T-helper 9 cell (primary cell): ENCODE results near the gene CLASP2.
"Not testable (repeated sequence)": the region's sequence is repeated elsewhere in the genome, so short reads cannot be mapped to it uniquely, and the experiment has no call there.

ENCODE experiments used
- DNase-seq: peaks from one replicate; pipeline ENCODE4 v3.0.0-alpha.2; 2020

Gene CLASP2

GRCh38 chr3:33538678-33539339 is 179.2 kb downstream of the CLASP2 start:
- DNase-seq, result no peak

- DNase-seq, result no peak
Measured at GRCh38 chr3:33537133-33537532, 180.9 kb downstream of the CLASP2 start.

- no peak for DNase-seq
Measured at GRCh38 chr3:33526787-33527186, 191.3 kb downstream of the CLASP2 start.

GRCh38 chr3:33525232-33525631 is 192.8 kb downstream of the CLASP2 start:
- no peak for DNase-seq

- no peak for DNase-seq
Measured at GRCh38 chr3:33523093-33523667, 194.9 kb downstream of the CLASP2 start.

- DNase-seq, result no peak
Measured at GRCh38 chr3:33521736-33522135, 196.3 kb downstream of the CLASP2 start.

GRCh38 chr3:33513262-33513863 is 204.7 kb downstream of the CLASP2 start:
- no peak for DNase-seq

- DNase-seq, result no peak
Measured at GRCh38 chr3:33505027-33505426, 213.0 kb downstream of the CLASP2 start.

- DNase-seq, result no peak
Measured at GRCh38 chr3:33496449-33496848, 221.6 kb downstream of the CLASP2 start.

GRCh38 chr3:33491721-33492120 is 226.3 kb downstream of the CLASP2 start:
- DNase-seq, result no peak

GRCh38 chr3:33490641-33491241 is 227.3 kb downstream of the CLASP2 start:
- DNase-seq, result no peak

GRCh38 chr3:33488683-33489082 is 229.4 kb downstream of the CLASP2 start:
- no peak for DNase-seq

GRCh38 chr3:33488246-33488645 is 229.8 kb downstream of the CLASP2 start:
- DNase-seq, result no peak

- DNase-seq, result no peak
Measured at GRCh38 chr3:33482111-33482521, 235.9 kb downstream of the CLASP2 start.

- no peak for DNase-seq
Measured at GRCh38 chr3:33474896-33475295, 243.2 kb downstream of the CLASP2 start.

- DNase-seq, result no peak
Measured at GRCh38 chr3:33473813-33474212, 244.2 kb downstream of the CLASP2 start.

GRCh38 chr3:33467786-33468185 is 250.3 kb downstream of the CLASP2 start:
- no peak for DNase-seq

- no peak for DNase-seq
Measured at GRCh38 chr3:33461097-33461496, 257.0 kb downstream of the CLASP2 start.

GRCh38 chr3:33459577-33459976 is 258.5 kb downstream of the CLASP2 start:
- DNase-seq, result not testable (repeated sequence)

GRCh38 chr3:33458446-33458845 is 259.6 kb downstream of the CLASP2 start:
- no peak for DNase-seq

GRCh38 chr3:33456756-33457155 is 261.3 kb downstream of the CLASP2 start:
- no peak for DNase-seq

GRCh38 chr3:33453331-33453761 is 264.7 kb downstream of the CLASP2 start:
- DNase-seq, result no peak

GRCh38 chr3:33451994-33452393 is 266.1 kb downstream of the CLASP2 start:
- not testable (repeated sequence) for DNase-seq

- no peak for DNase-seq
Measured at GRCh38 chr3:33447958-33448357, 270.1 kb downstream of the CLASP2 start.
